22Rv1 (cell line): ENCODE results near the gene TKFC.

ENCODE experiments used
- H3K27ac ChIP-seq: fragments of 450-650 bp; 2 replicates; pipeline ENCODE4 v1.5.1; 2017
- ZFX ChIP-seq: fragments of 450-650 bp; IDR thresholded peaks from 2 replicates; pipeline ENCODE4 v1.6.1; 2017; ENCODE audit warnings: antibody characterized with exemption, borderline replicate concordance
- TF ChIP-seq, protein P1 (sequence below): fragments of 450-650 bp; IDR thresholded peaks from 2 replicates; pipeline ENCODE4 v1.5.1; 2017; ENCODE audit warnings: mild to moderate bottlenecking

The TKFC gene

DNA sequence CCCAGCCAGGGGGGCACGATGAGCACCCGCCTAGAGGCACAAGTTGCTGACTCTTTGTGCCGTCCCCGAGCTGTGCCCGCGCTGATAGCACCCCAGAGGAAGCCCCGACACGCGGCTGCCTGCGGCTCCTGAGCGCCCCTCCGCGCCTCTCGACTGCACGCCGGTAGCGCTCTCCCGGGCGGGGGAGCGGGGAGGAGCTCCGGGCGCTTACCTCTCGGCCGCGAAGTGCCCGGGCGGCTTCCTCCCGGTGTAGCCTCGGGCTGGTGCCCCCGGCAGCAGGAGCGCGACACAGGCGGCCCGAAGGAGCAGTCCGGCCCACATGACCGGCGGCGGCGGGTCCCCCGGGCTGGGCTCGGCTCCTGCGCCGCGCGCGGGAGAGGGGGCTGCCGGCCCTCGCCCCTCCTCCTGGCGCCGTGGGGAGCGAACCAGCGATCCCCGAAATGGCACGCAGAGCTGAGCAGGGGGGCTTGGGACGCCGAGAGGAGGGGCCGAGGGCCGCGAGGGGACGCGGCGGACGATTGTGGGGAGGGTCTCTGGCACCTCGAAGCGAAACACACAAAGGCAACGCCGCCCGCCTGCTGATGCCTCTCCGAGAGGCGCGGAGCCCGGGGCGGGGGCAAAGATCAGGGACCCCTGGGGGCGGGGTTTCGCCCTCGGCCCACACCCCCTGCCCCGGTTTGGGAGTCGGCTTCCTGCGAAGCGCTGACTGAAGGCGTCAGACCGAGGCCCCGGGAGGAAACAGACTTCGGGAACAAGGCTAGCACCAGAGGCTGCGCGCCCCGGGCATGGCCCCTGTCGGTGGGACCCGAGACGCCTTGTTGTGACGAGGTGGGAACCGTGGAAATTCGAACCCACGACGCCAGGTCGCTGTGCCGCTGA, 38.1 kb upstream of the TKFC start, which contains the start of gene VWCE:
VWCE (minus strand) TSS at position 600 of the 879 bp plus-strand sequence; CDS start at position 321, 279 bp downstream.
- TF ChIP-seq, protein P1, sequence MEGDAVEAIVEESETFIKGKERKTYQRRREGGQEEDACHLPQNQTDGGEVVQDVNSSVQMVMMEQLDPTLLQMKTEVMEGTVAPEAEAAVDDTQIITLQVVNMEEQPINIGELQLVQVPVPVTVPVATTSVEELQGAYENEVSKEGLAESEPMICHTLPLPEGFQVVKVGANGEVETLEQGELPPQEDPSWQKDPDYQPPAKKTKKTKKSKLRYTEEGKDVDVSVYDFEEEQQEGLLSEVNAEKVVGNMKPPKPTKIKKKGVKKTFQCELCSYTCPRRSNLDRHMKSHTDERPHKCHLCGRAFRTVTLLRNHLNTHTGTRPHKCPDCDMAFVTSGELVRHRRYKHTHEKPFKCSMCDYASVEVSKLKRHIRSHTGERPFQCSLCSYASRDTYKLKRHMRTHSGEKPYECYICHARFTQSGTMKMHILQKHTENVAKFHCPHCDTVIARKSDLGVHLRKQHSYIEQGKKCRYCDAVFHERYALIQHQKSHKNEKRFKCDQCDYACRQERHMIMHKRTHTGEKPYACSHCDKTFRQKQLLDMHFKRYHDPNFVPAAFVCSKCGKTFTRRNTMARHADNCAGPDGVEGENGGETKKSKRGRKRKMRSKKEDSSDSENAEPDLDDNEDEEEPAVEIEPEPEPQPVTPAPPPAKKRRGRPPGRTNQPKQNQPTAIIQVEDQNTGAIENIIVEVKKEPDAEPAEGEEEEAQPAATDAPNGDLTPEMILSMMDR = peak; percentile 52
- no peak for TF ChIP-seq ZFX
- no peak within 1 kb of the TSS for H3K27ac ChIP-seq

- no peak overlapping the region for H3K27ac ChIP-seq
- no peak for TF ChIP-seq ZFX
- TF ChIP-seq, protein P1 = no peak
Measured at GRCh38 chr11:61295596-61295926, 37.5 kb upstream of the TKFC start.

- no peak for TF ChIP-seq ZFX
- TF ChIP-seq, protein P1 = no peak
- H3K27ac ChIP-seq = peak overlapping the region; percentile 39
Measured at GRCh38 chr11:61297341-61297740, 35.7 kb upstream of the TKFC start.

DNA sequence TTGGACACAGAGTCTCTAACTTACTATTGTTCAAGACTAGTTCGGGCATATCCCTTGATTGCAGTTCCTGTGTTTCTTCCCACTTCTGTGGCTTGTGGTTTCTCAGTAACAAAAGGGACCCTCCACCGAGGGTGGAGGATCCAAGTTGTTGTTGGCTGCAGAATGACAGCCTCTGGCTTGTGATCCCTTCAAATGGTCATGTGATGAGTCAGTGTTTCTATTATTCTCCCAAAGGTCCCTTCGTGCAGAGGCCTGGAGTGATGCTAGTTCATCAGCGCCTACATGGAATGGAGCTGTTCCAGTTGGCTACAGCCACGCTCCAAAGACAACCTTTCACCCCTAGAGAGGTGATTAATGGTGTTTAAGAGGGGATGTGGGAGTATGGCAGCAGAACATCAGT, 35.3 kb upstream of the TKFC start:
- H3K27ac ChIP-seq = peak overlapping the region; percentile 39
- TF ChIP-seq ZFX = no peak
- TF ChIP-seq, protein P1 = no peak

DNA sequence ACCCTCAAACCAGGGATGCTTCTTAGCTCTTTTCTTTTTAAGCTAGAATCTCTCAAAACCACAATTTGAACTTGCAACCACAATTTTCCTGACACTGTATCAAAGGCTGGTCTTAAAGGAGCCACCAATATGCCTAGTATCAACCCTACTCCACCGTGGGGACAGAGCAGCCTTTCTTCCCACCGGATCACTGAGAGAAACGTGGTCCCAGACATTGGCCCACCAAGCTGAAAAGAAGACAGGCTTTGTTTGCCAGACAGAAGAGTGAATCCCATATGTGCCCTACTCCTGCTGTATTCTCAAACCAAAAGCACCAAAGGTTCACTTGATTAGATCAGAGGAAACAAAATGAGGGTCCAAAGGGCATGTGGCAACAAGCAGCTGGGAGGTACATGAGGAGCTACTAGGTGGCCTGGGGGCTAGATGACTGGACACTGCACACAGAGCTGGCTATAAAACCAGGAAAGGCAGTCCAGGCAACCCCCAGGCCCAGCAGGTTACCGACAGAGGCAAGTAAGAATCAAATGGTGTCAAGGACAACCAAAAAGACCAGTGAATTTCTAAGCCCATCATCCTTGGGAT, 34.3 kb upstream of the TKFC start:
- TF ChIP-seq ZFX = no peak
- TF ChIP-seq, protein P1 = no peak
- H3K27ac ChIP-seq = peak overlapping the region; percentile 39

DNA sequence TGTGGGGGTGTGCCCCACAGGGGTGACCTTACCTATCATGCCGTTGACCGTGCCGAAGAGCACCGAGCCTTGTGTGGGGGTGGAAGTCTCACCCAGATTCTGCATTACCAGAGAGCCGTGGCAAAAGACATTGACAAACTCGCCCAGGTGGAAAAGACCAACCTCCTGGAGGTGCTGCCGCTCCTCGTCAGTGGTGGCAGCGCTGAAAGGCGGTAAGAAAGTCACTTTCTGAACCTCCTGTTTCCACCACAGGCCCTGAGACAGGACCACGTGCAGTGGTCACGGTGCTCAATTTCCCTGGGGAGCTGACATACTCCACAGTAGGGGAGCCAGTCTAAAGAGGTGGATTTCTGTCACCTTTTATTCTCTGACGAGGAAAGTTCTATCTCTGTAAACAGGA, 30.5 kb upstream of the TKFC start:
- no peak overlapping the region for H3K27ac ChIP-seq
- no peak for TF ChIP-seq ZFX
- TF ChIP-seq, protein P1 = no peak

- TF ChIP-seq, protein P1 = no peak
- H3K27ac ChIP-seq = no peak overlapping the region
Measured at GRCh38 chr11:61303725-61304124, 29.3 kb upstream of the TKFC start.
